Keratinocyte (primary cell): ENCODE results near the gene IFI27L2. TPM values are rescaled to one million over a fixed set of nuclear protein-coding genes. Genes with fewer than 3 reads are reported as not detected.
A peak's percentile ranks its signal among the peaks of the same experiment; 100 is the strongest.

ENCODE experiments used
- DNase-seq: peaks from one replicate; pipeline ENCODE4 v3.0.0-alpha.2; 2011; ENCODE audit warnings: low read depth, missing footprints, low spot score
- FAIRE-seq: peaks from 2 replicates; lab custom pipeline; 2011; peaks lifted over from hg19 to GRCh38; lab: Jason Lieb, UNC
- H2AFZ ChIP-seq: 2 replicates; pipeline ENCODE4 v1.6.0; 2012; ENCODE audit warnings: low read length, control low read depth, inconsistent platforms; ENCODE audit not compliant: control insufficient read depth
- H3K27ac ChIP-seq: 2 replicates; pipeline ENCODE4 v1.5.1; 2011; ENCODE audit warnings: low read length; ENCODE audit not compliant: control insufficient read depth, insufficient read depth
- H3K27me3 ChIP-seq: 3 replicates; pipeline ENCODE4 v1.6.0; 2011; ENCODE audit warnings: low read length; ENCODE audit not compliant: control insufficient read depth, insufficient read depth; ENCODE audit errors: extremely low read depth
- H3K36me3 ChIP-seq, 2 experiments: 2 replicates in 1 of 2; 3 replicates in 1 of 2; pipeline ENCODE4 v1.5.1; 2011; ENCODE audit warnings: low read length in 2 of 2, mild to moderate bottlenecking in 1 of 2; ENCODE audit not compliant: control insufficient read depth in 2 of 2, insufficient read depth in 2 of 2; ENCODE audit errors: extremely low read depth in 1 of 2
- H3K4me1 ChIP-seq: 3 replicates; pipeline ENCODE4 v1.5.1; 2011; ENCODE audit warnings: low read length; ENCODE audit not compliant: control insufficient read depth, insufficient read depth; ENCODE audit errors: extremely low read depth
- H3K4me2 ChIP-seq: 3 replicates; pipeline ENCODE4 v1.6.0; 2011; ENCODE audit warnings: low read depth, low read length; ENCODE audit not compliant: control insufficient read depth, insufficient read depth; ENCODE audit errors: extremely low read depth
- H3K4me3 ChIP-seq, 3 experiments: fragments of 200-600 bp in 1 of 3; sonication (generic) in 1 of 3; 2 replicates in 2 of 3; 3 replicates in 1 of 3; pipeline ENCODE4 v1.5.1; 2011 to 2016; ENCODE audit warnings: low read length in 3 of 3, mild to moderate bottlenecking in 3 of 3, control low read depth in 2 of 3, inconsistent platforms in 1 of 3, low read depth in 1 of 3, mixed read lengths in 1 of 3, mixed run types in 1 of 3, moderate library complexity in 1 of 3; ENCODE audit not compliant: control insufficient read depth in 2 of 3, insufficient read depth in 2 of 3; ENCODE audit errors: extremely low read depth in 1 of 3
- H3K79me2 ChIP-seq: 2 replicates; pipeline ENCODE4 v1.6.0; 2012; ENCODE audit warnings: low read length; ENCODE audit not compliant: control insufficient read depth, insufficient read depth
- H3K9ac ChIP-seq: 3 replicates; pipeline ENCODE4 v1.6.0; 2011; ENCODE audit warnings: low read length; ENCODE audit not compliant: control insufficient read depth, insufficient read depth; ENCODE audit errors: extremely low read depth
- H3K9me1 ChIP-seq: 3 replicates; pipeline ENCODE4 v1.6.0; 2011; ENCODE audit warnings: low read length; ENCODE audit not compliant: control insufficient read depth, insufficient read depth; ENCODE audit errors: extremely low read depth
- H3K9me3 ChIP-seq: 2 replicates; pipeline ENCODE4 v1.5.1; 2012; ENCODE audit warnings: low read depth, low read length; ENCODE audit not compliant: control insufficient read depth
- H4K20me1 ChIP-seq: 3 replicates; pipeline ENCODE4 v1.6.0; 2011; ENCODE audit warnings: low read length; ENCODE audit not compliant: control insufficient read depth, insufficient read depth; ENCODE audit errors: extremely low read depth
- EZH2 ChIP-seq: IDR thresholded peaks from one replicate; pipeline ENCODE4 v1.6.1; 2012; ENCODE audit warnings: inconsistent platforms, mild to moderate bottlenecking, low read length, moderate library complexity
- dilution Hi-C: fragments of 300-500 bp; cut with MboI; formaldehyde crosslinking; loops from one replicate; pipeline ENCODE4 v1.7.0; 2020; ENCODE audit warnings: low sequenced_read_pairs; ENCODE audit not compliant: extremely low pct_ligation_motif_present
- polyA plus RNA-seq, 5 experiments: library from polyadenylated mRNA; depleted of rRNA in 3 of 5; stranded (reverse) in 3 of 5; stranded (forward) in 1 of 5; unstranded in 1 of 5; fragments of >200 nt; gene quantifications; 1 replicate in 1 of 5; 2 replicates in 3 of 5; 3 replicates in 1 of 5; pipeline versions ENCODE4 v1.2.1 to v1.2.3, GENCODE V29; 2011 to 2012; ENCODE audit warnings: missing spikeins in 2 of 5, low read depth in 1 of 5, low replicate concordance in 1 of 5
- TF ChIP-seq, protein P1 (sequence below), 3 experiments: IDR thresholded peaks in 1 of 3; conservative IDR thresholded peaks in 1 of 3; optimal IDR thresholded peaks in 1 of 3; 2 replicates in 2 of 3; 3 replicates in 1 of 3; pipeline versions ENCODE3 to v1.5.1; 2011; ENCODE audit warnings: low read length in 3 of 3, mild to moderate bottlenecking in 3 of 3, moderate library complexity in 2 of 3, control low read depth in 1 of 3, inconsistent platforms in 1 of 3; ENCODE audit not compliant: insufficient read depth in 2 of 3; ENCODE audit errors: extremely low read depth in 1 of 3

IFI27L2 gene
- polyA plus RNA-seq, 1 donor (not counting 4 experiments of a cell fraction or from before 2014, with no cell fraction given): 67.5 TPM

DNA sequence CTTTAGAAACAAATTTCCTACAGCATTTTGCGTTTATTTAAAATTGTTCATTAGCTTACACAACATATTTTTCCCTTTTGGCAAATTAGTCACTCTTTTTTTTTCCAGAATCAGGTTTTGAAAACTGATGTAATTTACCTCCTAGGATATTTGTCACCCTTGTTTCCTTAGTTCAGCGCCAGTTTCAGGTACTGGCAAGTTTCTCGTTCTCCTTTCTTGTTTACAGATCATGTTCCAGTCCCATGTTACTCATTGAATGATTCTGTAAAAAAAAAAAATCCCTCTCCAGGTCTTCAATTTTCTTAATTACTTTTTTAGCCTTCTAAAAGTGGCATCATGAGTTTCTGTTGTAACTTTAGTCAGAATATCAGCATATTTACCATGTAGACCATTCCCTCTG, 47.4 kb upstream of the IFI27L2 start:
- peaks cover 4% of the 10 kb centered on the region for H4K20me1 ChIP-seq
- H3K9me3 ChIP-seq: no peaks in the 10 kb centered on the region
- H3K36me3 ChIP-seq: no peaks in the 10 kb centered on the region
- DNase-seq (peak; percentile 30), FAIRE-seq (peak; percentile 64)
- H3K4me2 ChIP-seq: peak overlapping the region; percentile 73
- peak overlapping the region; percentile 74 for H3K27ac ChIP-seq
- H3K9me1 ChIP-seq: no peaks in the 10 kb centered on the region
- peaks cover 27% of the 10 kb centered on the region for H3K4me1 ChIP-seq
- dilution Hi-C loops: no loop called here
- no peak overlapping the region for H2AFZ ChIP-seq
- no peaks in the 10 kb centered on the region for H3K27me3 ChIP-seq
- peak overlapping the region; percentile 69 for H3K9ac ChIP-seq
- peak overlapping the region in 2 of 3 experiments; percentile 9 to 85 for H3K4me3 ChIP-seq
- peaks cover 17% of the 10 kb centered on the region for H3K79me2 ChIP-seq
- TF ChIP-seq EZH2: no peak
- TF ChIP-seq, protein P1, sequence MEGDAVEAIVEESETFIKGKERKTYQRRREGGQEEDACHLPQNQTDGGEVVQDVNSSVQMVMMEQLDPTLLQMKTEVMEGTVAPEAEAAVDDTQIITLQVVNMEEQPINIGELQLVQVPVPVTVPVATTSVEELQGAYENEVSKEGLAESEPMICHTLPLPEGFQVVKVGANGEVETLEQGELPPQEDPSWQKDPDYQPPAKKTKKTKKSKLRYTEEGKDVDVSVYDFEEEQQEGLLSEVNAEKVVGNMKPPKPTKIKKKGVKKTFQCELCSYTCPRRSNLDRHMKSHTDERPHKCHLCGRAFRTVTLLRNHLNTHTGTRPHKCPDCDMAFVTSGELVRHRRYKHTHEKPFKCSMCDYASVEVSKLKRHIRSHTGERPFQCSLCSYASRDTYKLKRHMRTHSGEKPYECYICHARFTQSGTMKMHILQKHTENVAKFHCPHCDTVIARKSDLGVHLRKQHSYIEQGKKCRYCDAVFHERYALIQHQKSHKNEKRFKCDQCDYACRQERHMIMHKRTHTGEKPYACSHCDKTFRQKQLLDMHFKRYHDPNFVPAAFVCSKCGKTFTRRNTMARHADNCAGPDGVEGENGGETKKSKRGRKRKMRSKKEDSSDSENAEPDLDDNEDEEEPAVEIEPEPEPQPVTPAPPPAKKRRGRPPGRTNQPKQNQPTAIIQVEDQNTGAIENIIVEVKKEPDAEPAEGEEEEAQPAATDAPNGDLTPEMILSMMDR (optimal IDR thresholded peaks at IDR 0.05 in 1 of 3, IDR thresholded peaks at IDR 0.05 in 1 of 3, conservative IDR thresholded peaks at IDR 0.05 in 1 of 3; ENCODE audit: extremely low read depth in 1 of 3, insufficient read depth in 2 of 3, low read length in 3 of 3): no peak

DNA sequence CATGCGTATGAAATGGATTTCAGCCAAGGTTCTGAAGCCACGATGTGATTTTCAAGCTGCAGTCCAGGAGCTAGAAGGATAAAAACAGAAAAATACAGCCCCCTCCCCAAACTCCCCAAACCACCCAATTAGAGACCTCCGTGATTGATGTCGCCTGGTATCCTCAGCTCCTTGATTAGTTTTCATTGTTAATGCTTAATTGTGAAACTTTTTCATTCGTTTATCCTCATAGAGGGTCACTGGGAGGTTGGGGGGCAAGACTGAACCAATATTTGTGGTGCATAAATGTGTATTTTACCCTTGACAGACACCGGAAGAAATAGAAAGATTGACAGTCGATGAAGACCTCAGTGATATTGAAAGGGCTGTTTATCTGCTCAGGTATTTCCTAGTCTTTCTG, 46.3 kb upstream of the IFI27L2 start:
- peak overlapping the region; percentile 73 for H3K4me2 ChIP-seq
- H3K4me1 ChIP-seq: peaks cover 34% of the 10 kb centered on the region
- H2AFZ ChIP-seq: no peak overlapping the region
- no peaks in the 10 kb centered on the region for H3K36me3 ChIP-seq
- H3K79me2 ChIP-seq: peaks cover 13% of the 10 kb centered on the region
- TF ChIP-seq EZH2: no peak
- TF ChIP-seq, protein P1 (optimal IDR thresholded peaks at IDR 0.05 in 1 of 3, IDR thresholded peaks at IDR 0.05 in 1 of 3, conservative IDR thresholded peaks at IDR 0.05 in 1 of 3; ENCODE audit: extremely low read depth in 1 of 3, insufficient read depth in 2 of 3, low read length in 3 of 3): no peak
- H3K27me3 ChIP-seq: no peaks in the 10 kb centered on the region
- H3K27ac ChIP-seq: peak overlapping the region; percentile 74
- H3K9me1 ChIP-seq: no peaks in the 10 kb centered on the region
- H3K9ac ChIP-seq: peak overlapping the region; percentile 69
- no peaks in the 10 kb centered on the region for H3K9me3 ChIP-seq
- peak overlapping the region; percentile 76 to 94 (median 85) for H3K4me3 ChIP-seq
- H4K20me1 ChIP-seq: peaks cover under 1% of the 10 kb centered on the region
- dilution Hi-C loops: no loop called here
- DNase-seq (no peak), FAIRE-seq (no peak)
